ENCODE results near the gene CKS2.
"Not testable (repeated sequence)": the region's sequence is repeated elsewhere in the genome, so short reads cannot be mapped to it uniquely, and the experiment has no call there.

The CKS2 gene

DNA sequence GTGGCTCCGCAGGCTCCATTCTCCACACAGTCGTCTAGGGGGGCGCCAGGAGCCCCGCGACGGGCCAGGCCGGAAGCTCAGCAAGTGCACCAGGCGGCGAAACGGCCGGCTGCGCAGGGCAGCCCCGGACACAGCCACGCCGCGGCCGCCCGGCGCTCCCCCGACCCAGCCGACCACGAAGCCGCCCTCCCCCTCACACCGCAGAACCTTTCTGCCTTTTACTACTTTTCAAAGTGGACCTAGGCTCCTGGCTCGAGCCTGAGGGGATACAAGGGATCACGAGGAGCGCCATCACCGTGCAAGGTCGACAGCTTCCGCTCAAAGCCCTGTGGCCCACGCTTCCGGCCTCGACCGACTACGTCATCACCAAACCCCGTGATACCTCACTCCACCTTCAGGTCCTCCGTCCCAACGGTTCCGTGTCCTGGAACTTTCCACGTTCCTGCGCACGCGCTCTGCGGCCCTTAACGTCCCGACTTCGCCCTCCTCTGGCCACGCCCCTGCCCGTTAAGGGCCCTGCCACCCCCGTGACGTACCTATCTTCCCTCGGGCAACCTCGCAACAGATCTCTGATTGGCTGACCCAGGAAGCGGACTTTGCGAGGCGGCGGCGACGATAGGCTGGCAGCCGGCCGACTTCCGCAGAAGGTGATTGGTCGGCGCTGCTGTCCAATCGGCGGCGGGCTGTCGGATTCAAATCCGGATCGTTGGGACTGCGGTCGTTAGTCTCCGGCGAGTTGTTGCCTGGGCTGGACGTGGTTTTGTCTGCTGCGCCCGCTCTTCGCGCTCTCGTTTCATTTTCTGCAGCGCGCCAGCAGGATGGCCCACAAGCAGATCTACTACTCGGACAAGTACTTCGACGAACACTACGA is at the start of gene CKS2:
CKS2 (plus strand) TSS at position 721 of the 871 bp plus-strand sequence; CDS start at position 819, 98 bp downstream.
- peak; percentile 99 for DNase-seq (ENCODE audit: low read depth, low spot score)

DNA sequence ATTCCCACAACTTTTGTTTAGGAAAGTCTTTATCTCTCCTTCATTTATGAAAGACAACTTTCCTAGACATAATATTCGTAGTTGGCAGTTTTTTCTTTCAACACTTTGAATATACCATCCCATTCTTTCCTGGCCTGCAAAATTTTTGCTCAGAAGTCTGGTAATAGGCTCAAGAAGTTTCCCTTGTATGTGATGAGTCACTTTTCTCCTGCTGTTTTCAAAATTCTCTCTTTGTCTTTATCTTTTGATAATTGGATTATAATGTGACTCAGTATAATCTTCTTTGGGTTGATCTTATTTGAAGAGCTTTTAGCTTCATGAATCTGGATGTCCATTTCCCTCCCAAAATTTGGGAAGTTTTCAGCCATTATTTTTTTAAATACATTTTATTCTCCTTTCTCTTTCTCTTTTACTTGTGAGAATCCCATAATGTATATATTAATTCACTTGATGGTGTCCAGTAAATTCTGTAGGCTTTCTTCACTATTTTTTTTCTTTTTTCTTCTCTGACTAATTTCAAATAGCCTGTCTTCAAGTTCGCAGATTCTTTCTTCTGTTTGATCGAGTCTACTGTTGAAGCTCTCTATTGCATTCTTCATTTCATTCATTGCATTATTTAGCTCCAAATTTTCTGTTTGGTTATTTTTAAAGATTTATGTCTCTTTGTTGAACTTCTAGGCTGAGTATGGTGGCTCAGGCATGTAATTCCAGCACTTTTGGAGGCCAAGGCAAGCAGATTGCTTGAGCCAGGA is 37.3 kb upstream of the CKS2 start:
- no peak for DNase-seq (ENCODE audit: low read depth, low spot score)

DNA sequence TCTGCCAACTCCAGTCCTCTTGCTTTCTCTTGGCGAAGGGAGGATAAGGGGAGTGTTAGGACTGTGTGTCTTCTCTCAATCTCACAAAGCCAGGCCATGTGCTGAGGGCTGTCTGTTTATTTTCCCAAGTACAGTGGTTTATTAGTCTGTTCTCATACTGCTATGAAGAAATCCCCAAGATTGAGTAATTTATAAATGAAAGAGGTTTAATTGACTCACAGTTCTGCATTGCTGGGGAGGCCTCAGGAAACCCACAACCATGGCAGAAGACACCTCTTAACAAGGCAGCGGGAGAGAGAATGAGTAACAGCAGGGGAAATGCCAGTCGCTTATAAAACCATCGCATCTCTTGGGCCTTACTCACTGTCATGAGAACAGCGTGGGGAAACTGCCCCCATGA is 36.2 kb upstream of the CKS2 start:
- no peak for DNase-seq (ENCODE audit: low read depth, low spot score)

DNA sequence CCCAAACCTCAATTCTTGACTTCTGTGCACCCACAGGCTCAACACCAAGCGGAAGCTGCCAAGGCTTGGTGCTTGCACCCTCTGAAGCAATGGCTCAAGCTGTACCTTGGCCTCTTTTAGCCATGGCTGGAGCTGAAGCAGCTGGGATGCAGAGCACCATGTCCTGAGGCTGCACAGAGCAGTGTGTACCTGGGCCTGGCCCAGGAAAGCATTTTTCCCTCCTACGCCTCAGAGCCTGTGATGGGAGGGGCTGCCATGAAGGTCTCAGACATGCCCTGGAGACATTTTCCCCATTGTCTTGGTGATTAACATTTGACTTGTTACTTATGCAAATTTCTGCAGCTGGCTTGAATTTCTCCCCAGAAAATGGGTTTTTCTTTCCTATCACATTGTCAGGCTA is 35.0 kb upstream of the CKS2 start:
- DNase-seq (ENCODE audit: low read depth, low spot score) = not testable (repeated sequence)

DNA sequence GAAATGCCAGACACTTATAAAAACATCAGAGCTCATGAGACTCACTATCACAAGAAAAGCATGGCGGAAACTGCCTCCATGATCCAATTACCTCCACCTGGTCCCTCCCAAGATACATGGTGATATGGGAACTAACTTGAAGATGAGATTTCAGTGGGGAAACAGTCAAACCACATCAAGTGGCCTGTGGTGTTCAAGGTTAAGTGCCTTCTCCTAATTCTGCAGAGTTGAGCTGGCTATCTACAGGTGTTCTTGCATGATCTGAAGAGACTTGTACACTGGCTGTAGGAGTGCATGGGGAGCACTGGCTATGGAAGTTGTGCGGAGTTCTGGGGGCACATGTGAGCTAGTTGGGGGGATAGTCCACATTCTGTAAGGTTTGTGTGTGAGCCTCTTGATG is 34.0 kb upstream of the CKS2 start:
- DNase-seq (ENCODE audit: low read depth, low spot score) = no peak

DNA sequence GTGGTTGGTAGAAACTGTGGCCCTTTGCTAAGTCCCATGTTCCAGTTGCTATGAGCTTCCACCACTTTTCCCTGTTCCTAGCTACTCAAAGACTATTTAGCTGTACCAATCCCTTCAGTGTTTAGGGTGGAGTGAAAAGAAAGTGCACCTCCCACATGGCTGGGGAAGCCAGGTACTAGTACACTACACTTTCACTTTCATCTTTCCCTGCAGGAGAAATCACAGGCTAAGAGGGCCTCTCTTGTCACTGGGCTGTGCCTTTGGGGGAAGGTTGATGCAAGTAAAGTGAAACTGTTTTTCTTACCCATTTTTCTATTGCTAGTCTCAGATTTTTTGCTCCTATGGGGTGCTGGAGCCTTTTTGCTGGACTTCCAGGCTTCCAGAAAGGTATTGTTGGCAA is 33.5 kb upstream of the CKS2 start:
- DNase-seq (ENCODE audit: low read depth, low spot score) = no peak

DNA sequence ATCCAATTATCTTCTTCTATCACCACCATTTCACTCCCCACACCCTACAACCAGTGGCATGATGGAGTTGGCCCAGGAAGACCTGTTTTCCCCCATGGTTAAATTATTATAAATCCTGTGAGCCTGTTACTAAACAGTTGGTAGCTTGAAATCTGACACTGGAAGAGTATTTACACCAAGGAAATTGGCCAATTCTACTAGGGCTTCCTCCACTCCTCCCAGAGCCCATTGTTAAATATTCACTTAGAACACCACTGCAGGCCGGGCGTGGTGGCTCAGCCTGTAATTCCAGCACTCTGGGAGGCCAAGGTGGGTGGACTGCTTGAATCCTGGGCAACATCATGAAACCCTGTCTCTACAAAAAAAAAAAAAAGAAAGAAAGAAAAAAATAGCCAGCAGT is 32.4 kb upstream of the CKS2 start:
- no peak for DNase-seq (ENCODE audit: low read depth, low spot score)

DNA sequence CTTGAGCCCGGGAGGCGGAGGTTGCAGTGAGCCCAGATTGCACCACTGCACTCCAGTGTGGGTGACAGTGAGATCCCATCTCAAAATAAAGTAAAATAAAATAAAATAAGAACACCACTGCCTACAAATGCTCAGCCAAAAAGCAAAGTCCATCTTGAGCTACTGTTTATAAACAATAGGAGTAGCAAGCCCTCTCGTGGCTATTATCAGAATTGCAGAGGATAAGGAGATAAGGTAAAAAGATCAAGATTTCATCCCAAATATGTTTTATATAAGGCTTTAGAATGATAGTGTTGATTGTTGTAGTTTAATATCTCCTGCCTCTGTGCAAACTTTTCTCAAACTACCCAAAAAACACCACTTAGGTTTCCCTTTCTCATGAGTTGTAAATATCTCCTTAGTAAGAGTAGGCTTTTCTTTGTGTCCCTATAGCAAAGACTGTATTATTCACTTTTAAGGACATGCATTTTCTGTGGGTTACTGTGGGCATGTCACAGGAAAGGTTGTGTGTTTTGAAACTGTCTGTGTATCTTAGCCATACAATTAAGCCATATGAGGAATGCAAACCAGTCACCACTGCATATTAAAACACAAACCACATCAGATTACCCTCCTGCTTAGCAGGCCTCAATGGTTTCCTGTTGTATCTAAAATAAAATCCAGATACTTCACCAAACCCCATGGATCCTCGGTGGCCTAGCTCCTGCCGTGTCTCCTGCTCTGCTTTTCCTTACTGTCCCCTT is 31.8 kb upstream of the CKS2 start:
- no peak for DNase-seq (ENCODE audit: low read depth, low spot score)

DNA sequence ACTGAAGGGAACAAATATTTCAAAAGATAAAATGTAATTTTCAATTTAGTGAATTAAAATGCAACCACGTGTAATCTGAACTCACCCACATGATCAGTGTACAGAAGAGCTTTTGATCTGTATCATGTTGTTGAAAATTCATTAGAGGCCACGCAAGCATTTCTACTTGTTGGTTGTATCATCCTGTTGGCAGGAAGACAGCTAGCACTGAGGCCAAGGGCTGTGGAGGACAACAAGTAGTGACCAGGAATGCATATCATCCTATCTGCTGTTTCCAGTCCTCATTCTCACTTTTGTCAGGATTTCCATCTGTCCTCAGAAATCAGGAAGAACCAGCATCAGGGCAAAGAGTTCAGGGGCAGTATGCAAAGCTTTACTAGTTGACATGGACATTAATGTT is 29.9 kb upstream of the CKS2 start:
- DNase-seq (ENCODE audit: low read depth, low spot score) = no peak

DNA sequence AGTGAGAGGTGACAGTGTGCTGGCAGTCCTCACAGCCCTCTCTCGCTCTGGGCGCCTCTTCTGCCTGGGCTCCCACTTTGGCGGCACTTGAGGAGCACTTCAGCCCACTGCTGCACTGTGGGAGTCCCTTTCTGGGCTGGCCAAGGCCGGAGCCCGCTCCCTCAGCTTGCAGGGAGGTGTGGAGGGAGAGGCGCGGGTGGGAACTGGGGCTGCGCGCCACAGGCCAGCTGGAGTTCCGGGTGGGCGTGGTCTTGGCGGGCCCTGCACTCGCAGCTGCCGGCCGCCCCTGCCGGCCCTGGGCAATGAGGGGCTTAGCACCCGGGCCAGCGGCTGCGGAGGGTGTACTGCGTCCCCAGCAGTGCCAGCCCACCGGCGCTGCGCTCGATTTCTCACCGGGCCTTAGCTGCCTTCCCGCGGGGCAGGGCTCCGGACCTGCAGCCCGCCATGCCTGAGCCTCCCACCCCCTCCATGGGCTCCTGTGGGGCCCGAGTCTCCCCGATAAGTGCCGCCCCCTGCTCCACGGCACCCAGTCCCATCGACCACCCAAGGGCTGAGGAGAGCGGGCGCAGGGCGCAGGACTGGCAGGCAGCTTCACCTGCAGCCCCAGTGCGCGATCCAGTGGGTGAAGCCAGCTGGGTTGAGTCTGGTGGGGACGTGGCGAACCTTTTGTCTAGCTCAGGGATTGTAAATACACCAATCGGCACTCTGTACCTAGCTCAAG is 28.6 kb upstream of the CKS2 start:
- not testable (repeated sequence) for DNase-seq (ENCODE audit: low read depth, low spot score)

DNA sequence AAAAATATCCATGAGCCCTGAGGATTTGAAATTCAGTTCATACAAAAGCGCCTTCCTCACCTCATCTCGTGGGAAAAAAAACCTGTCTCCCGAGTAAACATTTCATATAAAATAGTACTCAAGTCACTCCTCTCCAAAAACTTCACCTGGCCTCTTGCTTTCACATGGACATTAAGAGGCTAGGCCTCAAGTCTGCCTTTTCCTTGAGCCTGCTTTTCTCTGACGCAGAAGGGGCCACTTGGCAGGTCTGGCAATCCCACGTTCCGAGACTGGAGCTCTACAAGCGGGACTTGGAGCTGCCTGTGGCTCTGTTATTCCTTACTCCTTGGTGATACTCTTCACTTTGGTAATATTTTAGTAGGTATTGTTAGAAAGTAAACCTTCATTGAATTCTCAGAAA is 26.9 kb upstream of the CKS2 start:
- DNase-seq (ENCODE audit: low read depth, low spot score) = no peak

DNA sequence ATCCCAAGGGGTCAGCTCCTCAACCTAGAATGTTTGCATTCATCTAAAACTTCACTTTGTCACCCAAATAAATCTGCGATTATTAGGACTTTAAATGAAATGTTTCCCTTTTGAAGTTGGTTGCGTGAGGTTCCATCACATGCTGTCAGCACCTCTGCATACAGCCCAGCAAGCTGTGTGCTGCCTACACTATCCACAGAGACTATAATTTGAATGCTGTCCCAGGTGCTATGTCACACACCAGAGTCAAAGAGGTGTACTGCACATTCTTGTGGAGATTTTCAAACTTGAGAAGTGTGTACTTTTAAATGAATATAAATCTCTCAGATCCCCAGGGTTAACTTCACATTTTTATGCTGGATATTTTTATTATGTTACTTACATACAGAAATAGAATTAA is 19.3 kb upstream of the CKS2 start:
- DNase-seq (ENCODE audit: low read depth, low spot score) = no peak

DNA sequence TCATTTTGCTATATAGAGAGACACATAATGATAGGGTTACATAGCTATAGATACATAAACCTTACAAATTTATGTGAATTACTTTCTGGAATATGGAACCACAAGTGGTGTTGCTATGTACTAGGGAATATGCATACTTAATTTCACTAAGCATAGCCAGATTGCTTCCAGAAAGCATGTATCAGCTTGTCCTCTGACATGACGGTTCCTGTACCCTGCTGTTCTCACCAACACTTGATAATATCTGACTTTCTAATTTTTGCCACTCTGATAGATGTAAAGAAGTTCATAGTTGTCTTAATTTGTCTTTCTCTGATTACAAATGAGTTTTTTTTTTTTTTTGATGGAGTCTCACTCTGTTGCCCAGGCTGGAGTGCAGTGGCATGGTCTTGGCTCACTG is 18.0 kb upstream of the CKS2 start:
- no peak for DNase-seq (ENCODE audit: low read depth, low spot score)

DNA sequence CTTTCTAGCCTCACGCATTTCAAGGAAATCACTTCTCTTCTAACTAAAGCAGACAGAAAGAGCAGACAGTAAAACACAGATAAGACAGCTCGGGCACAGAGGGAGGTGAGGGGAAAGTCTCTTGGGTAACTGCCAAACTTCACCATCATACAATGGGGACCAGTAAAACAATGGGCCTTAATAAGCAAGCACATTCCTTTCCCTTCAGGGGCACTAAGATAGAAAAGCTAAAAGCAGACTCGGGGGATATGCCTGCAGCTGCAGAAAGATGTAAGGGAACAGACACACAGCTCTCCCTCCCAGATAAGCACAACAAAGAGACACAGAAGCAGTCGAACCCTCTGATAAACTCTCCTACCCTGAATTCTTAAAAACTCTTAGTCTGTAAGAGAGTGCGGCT is 15.6 kb upstream of the CKS2 start:
- DNase-seq (ENCODE audit: low read depth, low spot score) = no peak

DNA sequence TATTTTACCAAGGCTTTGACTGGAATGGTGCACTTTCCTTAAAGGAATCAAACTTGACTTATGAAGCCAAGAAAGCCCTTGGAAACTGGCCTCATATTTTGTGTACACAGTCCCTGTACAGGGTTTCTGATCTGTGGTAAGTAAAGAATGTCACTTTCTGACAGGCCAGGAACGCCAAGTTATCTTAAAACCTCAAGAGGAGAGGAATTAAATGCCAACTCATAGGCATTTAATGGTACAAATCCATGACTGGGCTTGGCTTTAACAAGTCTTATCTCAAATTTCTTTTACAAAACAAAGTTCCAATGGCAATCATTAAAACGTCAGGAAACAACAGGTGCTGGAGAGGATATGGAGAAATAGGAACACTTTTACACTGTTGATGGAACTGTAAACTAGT is 9.0 kb upstream of the CKS2 start:
- not testable (repeated sequence) for DNase-seq (ENCODE audit: low read depth, low spot score)

DNA sequence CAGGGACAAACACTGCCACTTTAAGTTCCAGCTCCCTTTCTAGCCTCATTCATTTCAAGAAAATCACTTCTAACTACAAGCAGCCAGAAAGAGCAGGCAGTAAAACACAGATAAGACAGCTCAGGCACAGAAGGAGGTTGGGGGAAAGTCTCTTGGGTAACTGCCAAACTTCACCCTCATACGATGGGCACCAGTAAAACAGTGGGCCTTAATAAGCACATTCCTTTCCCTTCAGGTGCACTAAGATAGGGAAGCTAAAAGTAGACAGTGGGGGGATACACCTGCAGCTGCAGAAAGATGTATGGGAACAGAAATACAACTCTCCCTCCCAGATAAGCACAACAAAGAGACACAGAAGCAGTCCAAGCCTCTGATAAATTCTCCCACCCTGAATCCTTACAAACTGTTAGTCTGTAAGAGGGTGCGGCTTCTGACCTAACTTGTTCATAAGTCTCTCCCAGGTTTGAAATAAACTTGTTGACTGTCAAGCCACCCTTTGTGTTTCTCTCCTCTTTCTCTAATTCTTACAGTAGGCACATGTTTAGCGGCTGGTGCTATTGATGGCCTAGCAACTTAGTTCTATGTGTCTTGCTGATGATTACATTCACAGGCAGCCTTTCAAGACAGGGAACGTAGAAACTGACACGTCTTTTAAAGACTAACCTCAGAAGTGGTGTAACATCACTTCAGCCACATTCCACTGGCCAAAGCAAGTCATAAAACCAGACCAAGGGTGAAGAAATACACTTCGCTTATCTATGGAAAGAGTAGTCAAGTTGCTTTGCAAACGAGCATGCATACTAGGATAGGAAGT is 6.8 kb upstream of the CKS2 start:
- DNase-seq (ENCODE audit: low read depth, low spot score) = no peak

DNA sequence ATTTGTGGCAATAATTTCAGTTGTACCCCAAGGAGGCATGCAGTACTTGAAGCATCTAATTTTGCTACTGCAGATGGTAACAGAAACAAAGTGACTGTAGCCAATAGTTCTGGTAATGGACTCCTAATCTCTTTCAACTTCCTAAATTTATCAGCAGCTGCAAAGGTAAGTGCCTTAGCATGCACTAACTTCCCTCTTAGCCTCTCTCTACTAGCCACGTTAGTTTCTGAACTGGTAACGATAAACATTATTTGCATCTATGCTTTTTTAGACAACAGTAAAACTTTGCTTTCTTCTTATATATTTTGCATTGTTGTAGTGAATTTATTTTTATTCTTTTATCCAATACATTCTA is 6.2 kb upstream of the CKS2 start:
- DNase-seq (ENCODE audit: low read depth, low spot score) = no peak

DNA sequence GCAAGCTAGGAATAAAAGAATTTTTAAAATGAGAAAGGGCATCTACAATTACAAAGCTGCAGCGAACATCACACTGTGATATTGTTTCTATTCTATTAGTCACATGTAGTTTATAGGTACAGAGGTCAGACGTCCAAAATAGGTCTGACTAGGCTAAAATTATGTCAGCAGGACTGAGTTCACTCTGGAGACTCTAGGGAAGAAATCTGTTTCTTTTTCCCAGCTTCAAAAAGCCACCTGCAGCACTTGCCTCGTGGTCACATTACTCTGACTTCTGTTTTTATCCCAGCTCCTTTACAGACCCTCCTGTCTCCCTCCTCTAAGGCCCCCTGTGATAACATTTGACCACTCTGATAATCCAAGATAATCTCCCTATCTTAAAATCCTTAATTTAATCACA is 5.1 kb upstream of the CKS2 start:
- no peak for DNase-seq (ENCODE audit: low read depth, low spot score)

DNA sequence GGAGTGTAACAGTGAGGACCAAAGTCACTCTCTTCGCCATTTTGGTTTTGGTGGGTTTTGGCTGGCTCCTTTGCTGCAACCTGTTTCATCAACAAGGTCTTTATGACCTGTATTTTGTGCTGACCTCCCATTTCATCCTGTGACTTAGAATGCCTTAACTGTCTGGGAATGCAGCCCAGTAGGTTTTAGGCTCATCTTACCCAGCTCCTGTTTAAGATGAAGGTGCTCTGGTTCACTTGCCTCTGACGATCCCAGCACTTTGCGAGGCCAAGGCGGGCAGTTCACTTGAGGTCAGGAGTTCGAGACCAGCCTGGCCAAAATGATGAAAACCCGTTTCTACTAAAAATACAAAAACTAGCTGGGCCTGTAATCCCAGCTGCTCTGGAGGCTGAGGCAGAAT is 1.8 kb upstream of the CKS2 start:
- DNase-seq (ENCODE audit: low read depth, low spot score) = no peak

DNA sequence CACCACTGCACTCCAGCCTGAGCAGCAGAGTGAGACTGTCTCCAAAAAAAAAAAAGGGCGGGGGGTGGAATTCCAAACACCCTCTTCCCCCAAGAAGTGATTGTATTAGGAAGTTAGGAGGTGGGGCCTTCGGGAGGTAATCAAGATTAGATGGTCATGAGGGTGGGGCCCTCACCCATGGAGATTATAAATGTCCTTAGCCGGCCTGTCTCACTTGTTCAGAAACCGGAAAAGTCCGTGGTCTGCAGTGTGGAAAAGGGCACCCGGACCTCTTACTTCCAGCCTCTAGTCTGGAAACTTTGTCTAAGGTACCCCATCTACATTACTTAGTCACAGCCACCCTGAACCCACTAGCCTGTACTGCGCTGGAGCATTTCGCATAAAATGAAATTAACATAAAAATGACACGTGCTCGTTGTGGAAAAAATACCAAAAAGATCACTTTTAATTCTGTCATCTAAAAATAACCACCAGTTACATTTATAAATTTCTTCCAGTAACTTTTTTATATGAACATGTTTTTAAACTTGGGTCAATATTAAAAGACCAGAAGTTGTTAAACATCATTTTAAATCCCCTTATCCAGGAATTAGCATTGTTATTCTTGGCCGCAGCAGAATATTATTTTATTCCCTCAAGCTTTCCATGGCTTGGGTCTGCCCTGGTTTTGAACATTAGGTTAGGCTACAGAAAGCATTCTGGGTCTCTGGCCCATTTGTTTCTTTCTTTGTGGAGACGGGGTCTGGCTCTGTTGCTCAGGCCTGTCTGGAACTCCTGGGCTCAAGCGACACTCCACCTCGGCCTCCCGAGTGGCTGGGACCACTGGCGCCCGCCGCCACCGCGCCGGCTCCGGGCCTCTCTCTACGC is 1.2 kb upstream of the CKS2 start:
- DNase-seq (ENCODE audit: low read depth, low spot score) = peak; percentile 15

Measured in activated CD4-positive, CD25-positive, alpha-beta regulatory T cell treated with anti-CD3 and anti-CD28 coated beads, Interleukin-2, amount 50 U/mL, for 16 hours (primary cell).